BLaER1 (cell line): ENCODE data around the gene SOS2.

ENCODE experiments used
- H3K27ac ChIP-seq: shearing (Covaris generic); formaldehyde crosslinking; 2 replicates; pipeline ENCODE4 v1.8.1; 2022
- H3K27me3 ChIP-seq: shearing (Covaris generic); formaldehyde crosslinking; 2 replicates; pipeline ENCODE4 v1.8.1; 2022
- H3K36me3 ChIP-seq: shearing (Covaris generic); formaldehyde crosslinking; 2 replicates; pipeline ENCODE4 v1.8.1; 2022
- H3K4me1 ChIP-seq: shearing (Covaris generic); formaldehyde crosslinking; 2 replicates; pipeline ENCODE4 v1.8.1; 2022
- H3K4me2 ChIP-seq: shearing (Covaris generic); formaldehyde crosslinking; 2 replicates; pipeline ENCODE4 v1.8.1; 2022
- H3K4me3 ChIP-seq: shearing (Covaris generic); formaldehyde crosslinking; 2 replicates; pipeline ENCODE4 v1.8.1; 2022
- H3K9ac ChIP-seq: shearing (Covaris generic); formaldehyde crosslinking; 2 replicates; pipeline ENCODE4 v1.8.1; 2022
- H3K9me3 ChIP-seq: shearing (Covaris generic); formaldehyde crosslinking; 2 replicates; pipeline ENCODE4 v1.8.1; 2022
- H4K20me1 ChIP-seq: shearing (Covaris generic); formaldehyde crosslinking; 2 replicates; pipeline ENCODE4 v1.8.1; 2022
- Cebpa-rat ChIP-seq: shearing (Covaris generic); IDR thresholded peaks from 2 replicates; pipeline ENCODE4 v1.8.1; 2022

The SOS2 gene

GRCh38 chr14:50231475-50232275 is at the start of gene SOS2:
Gene SOS2 (minus strand): TSS chr14:50231578. CDS start chr14:50231283, 295 bp downstream.
- peak within 1 kb of the TSS; percentile 84 for H3K4me2 ChIP-seq
- H3K9ac ChIP-seq: peak within 1 kb of the TSS; percentile 91
- H3K36me3 ChIP-seq: peaks cover 11% of the 10 kb centered on the region; the same call in 1 of the 2 replicates
- no peaks in the 10 kb centered on the region for H3K27me3 ChIP-seq
- H4K20me1 ChIP-seq: peaks cover 26% of the 10 kb centered on the region
- peaks cover 14% of the 10 kb centered on the region for H3K9me3 ChIP-seq
- H3K27ac ChIP-seq: peak within 1 kb of the TSS; percentile 93
- no peak for TF ChIP-seq Cebpa-rat
- H3K4me1 ChIP-seq: peaks cover 18% of the 10 kb centered on the region
- peak within 1 kb of the TSS; percentile 91 for H3K4me3 ChIP-seq

- Histone ChIP-seq H3K27ac (no peak overlapping the region), H3K9ac (no peak overlapping the region), H3K4me1 (peaks cover 4% of the 10 kb centered on the region; the same call in 1 of the 2 replicates), H3K4me2 (no peak overlapping the region), H3K36me3 (peaks cover 19% of the 10 kb centered on the region), H4K20me1 (no peaks in the 10 kb centered on the region), H3K27me3 (no peaks in the 10 kb centered on the region), H3K9me3 (no peaks in the 10 kb centered on the region), H3K4me3 (no peak overlapping the region)
- no peak for TF ChIP-seq Cebpa-rat
Observed at GRCh38 chr14:50272498-50272897, 41.1 kb upstream of the SOS2 start.

GRCh38 chr14:50270932-50271331 is 39.6 kb upstream of the SOS2 start:
- Histone ChIP-seq H3K9me3 (no peaks in the 10 kb centered on the region), H3K4me3 (no peak overlapping the region), H3K27me3 (no peaks in the 10 kb centered on the region), H3K4me1 (peaks cover 4% of the 10 kb centered on the region; the same call in 1 of the 2 replicates), H3K4me2 (no peak overlapping the region), H3K36me3 (peaks cover 15% of the 10 kb centered on the region), H4K20me1 (no peaks in the 10 kb centered on the region), H3K27ac (no peak overlapping the region), H3K9ac (no peak overlapping the region)
- TF ChIP-seq Cebpa-rat: no peak

GRCh38 chr14:50265029-50265428 is 33.7 kb upstream of the SOS2 start:
- no peak for TF ChIP-seq Cebpa-rat
- no peaks in the 10 kb centered on the region for H4K20me1 ChIP-seq
- H3K36me3 ChIP-seq: peaks cover 8% of the 10 kb centered on the region
- H3K4me3 ChIP-seq: no peak overlapping the region
- no peaks in the 10 kb centered on the region for H3K27me3 ChIP-seq
- no peaks in the 10 kb centered on the region for H3K9me3 ChIP-seq
- H3K27ac ChIP-seq: no peak overlapping the region
- no peak overlapping the region for H3K9ac ChIP-seq
- no peak overlapping the region for H3K4me2 ChIP-seq
- no peaks in the 10 kb centered on the region for H3K4me1 ChIP-seq

- Histone ChIP-seq H3K36me3 (peaks cover 13% of the 10 kb centered on the region), H3K27ac (no peak overlapping the region), H4K20me1 (no peaks in the 10 kb centered on the region), H3K9me3 (no peaks in the 10 kb centered on the region), H3K27me3 (no peaks in the 10 kb centered on the region), H3K4me3 (no peak overlapping the region), H3K4me1 (no peaks in the 10 kb centered on the region), H3K9ac (no peak overlapping the region), H3K4me2 (no peak overlapping the region)
- TF ChIP-seq Cebpa-rat: no peak
Observed at GRCh38 chr14:50263321-50263720, 31.9 kb upstream of the SOS2 start.

GRCh38 chr14:50262865-50263264 is 31.5 kb upstream of the SOS2 start:
- H4K20me1 ChIP-seq: no peaks in the 10 kb centered on the region
- H3K4me2 ChIP-seq: no peak overlapping the region
- H3K27me3 ChIP-seq: no peaks in the 10 kb centered on the region
- no peak overlapping the region for H3K9ac ChIP-seq
- no peak overlapping the region for H3K27ac ChIP-seq
- no peaks in the 10 kb centered on the region for H3K9me3 ChIP-seq
- H3K4me3 ChIP-seq: no peak overlapping the region
- H3K36me3 ChIP-seq: peaks cover 12% of the 10 kb centered on the region
- H3K4me1 ChIP-seq: no peaks in the 10 kb centered on the region
- TF ChIP-seq Cebpa-rat: no peak

- H3K4me3 ChIP-seq: no peak overlapping the region
- H3K9me3 ChIP-seq: no peaks in the 10 kb centered on the region
- no peak overlapping the region for H3K4me2 ChIP-seq
- H3K36me3 ChIP-seq: peaks cover 9% of the 10 kb centered on the region; the same call in 1 of the 2 replicates
- H4K20me1 ChIP-seq: no peaks in the 10 kb centered on the region
- no peaks in the 10 kb centered on the region for H3K27me3 ChIP-seq
- H3K9ac ChIP-seq: no peak overlapping the region
- H3K4me1 ChIP-seq: no peaks in the 10 kb centered on the region
- H3K27ac ChIP-seq: no peak overlapping the region
- TF ChIP-seq Cebpa-rat: no peak
Observed at GRCh38 chr14:50260511-50260910, 29.1 kb upstream of the SOS2 start.

- TF ChIP-seq Cebpa-rat: no peak
- Histone ChIP-seq H3K36me3 (peaks cover 11% of the 10 kb centered on the region; the same call in 1 of the 2 replicates), H3K27me3 (no peaks in the 10 kb centered on the region), H3K4me2 (no peak overlapping the region), H3K9me3 (no peaks in the 10 kb centered on the region), H4K20me1 (no peaks in the 10 kb centered on the region), H3K9ac (no peak overlapping the region), H3K4me1 (no peaks in the 10 kb centered on the region), H3K4me3 (no peak overlapping the region), H3K27ac (no peak overlapping the region)
Observed at GRCh38 chr14:50260072-50260471, 28.7 kb upstream of the SOS2 start.

- TF ChIP-seq Cebpa-rat: no peak
- Histone ChIP-seq H3K4me3 (no peak overlapping the region), H3K9ac (no peak overlapping the region), H3K4me2 (no peak overlapping the region), H4K20me1 (no peaks in the 10 kb centered on the region), H3K36me3 (peaks cover 28% of the 10 kb centered on the region; the same call in 1 of the 2 replicates), H3K27ac (no peak overlapping the region), H3K4me1 (no peaks in the 10 kb centered on the region), H3K27me3 (no peaks in the 10 kb centered on the region), H3K9me3 (0 out of 2 replicates have a peak, but pooled peaks cover 7% of the 10 kb centered on the region)
Observed at GRCh38 chr14:50257732-50258131, 26.4 kb upstream of the SOS2 start.

GRCh38 chr14:50254248-50254647 is 22.9 kb upstream of the SOS2 start:
- no peaks in the 10 kb centered on the region for H4K20me1 ChIP-seq
- no peak for TF ChIP-seq Cebpa-rat
- peaks cover 48% of the 10 kb centered on the region for H3K36me3 ChIP-seq
- no peak overlapping the region for H3K9ac ChIP-seq
- no peak overlapping the region for H3K4me3 ChIP-seq
- no peak overlapping the region for H3K4me2 ChIP-seq
- 0 out of 2 replicates have a peak, but pooled peaks cover 10% of the 10 kb centered on the region for H3K9me3 ChIP-seq
- no peaks in the 10 kb centered on the region for H3K4me1 ChIP-seq
- no peak overlapping the region for H3K27ac ChIP-seq
- no peaks in the 10 kb centered on the region for H3K27me3 ChIP-seq
